ENCODE data around the gene FTL.
A peak's percentile ranks its signal among the peaks of the same experiment; 100 is the strongest.

FTL gene

GRCh38 chr19:48993175-48994034 lies 28.3 kb downstream of the FTL start, which contains the start of the genes GYS1 and RUVBL2:
GYS1 (minus strand) TSS chr19:48993309; CDS start chr19:48993112, 197 bp downstream.
RUVBL2 (plus strand) TSS chr19:48993887; CDS start chr19:48993912, 25 bp downstream.
- DNase-seq, result peak; percentile 99

DNA sequence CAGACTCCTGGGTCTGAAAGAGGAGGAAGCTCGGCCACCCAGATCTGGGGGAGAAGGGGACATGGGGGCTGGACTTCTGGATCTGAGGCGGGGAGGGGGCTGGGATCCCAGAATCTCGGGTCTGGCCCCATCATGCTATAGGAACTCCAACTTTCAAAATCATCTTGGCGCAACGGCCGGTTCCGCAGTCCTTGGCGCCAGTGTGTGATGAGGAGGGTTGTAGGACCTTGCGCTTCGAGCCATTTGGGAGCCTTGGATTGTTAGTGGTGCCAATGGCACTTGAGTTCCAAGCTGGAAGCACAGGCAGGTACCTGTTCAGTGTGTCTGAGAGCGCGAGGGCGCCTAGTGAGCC lies 28.9 kb downstream of the FTL start:
- no peak for DNase-seq

GRCh38 chr19:48997972-48998371 lies 32.9 kb downstream of the FTL start:
- peak; percentile 60 for DNase-seq

- peak; percentile 60 for DNase-seq
Observed at GRCh38 chr19:48999481-49000325, 34.6 kb downstream of the FTL start.

GRCh38 chr19:49004133-49004532 lies 39.0 kb downstream of the FTL start:
- DNase-seq, result no peak

- no peak for DNase-seq
Observed at GRCh38 chr19:49004964-49005614, 40.0 kb downstream of the FTL start.

DNA sequence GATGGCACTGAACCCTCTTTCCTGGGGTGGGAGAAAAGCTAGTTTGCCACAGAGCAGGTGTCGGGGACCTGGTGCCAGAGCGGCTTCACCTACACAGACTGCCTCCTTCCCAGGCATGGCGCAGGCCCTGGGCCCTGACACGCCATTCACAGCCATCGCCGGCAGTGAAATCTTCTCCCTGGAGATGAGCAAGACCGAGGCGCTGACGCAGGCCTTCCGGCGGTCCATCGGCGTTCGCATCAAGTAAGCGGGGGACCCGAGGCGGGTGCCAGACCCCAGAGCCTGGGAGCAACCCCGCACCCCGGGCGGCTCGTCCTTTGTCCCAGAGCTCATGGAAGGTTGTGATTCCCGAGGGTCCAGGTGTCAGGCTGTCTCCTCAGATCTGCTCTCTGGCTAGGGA lies 41.8 kb downstream of the FTL start:
- no peak for DNase-seq

GRCh38 chr19:49009828-49010227 lies 44.7 kb downstream of the FTL start:
- no peak for DNase-seq

GRCh38 chr19:49010453-49010852 lies 45.3 kb downstream of the FTL start:
- no peak for DNase-seq

DNA sequence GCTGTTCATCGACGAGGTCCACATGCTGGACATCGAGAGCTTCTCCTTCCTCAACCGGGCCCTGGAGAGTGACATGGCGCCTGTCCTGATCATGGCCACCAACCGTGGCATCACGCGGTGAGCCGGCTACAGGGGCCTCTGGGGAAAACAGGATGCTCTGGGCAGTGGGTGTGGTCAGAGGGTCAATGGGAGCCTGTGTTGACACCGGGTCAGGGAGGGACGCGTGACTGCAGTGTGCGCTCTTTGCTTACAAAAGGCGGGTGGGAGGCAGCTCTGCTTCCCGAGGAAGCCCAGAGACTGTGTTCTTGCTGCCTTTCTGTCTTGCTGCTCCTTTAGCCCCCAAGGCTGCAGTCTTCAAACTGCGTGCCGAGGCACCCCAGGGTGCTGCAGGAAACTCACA lies 46.1 kb downstream of the FTL start:
- DNase-seq, result no peak

DNA sequence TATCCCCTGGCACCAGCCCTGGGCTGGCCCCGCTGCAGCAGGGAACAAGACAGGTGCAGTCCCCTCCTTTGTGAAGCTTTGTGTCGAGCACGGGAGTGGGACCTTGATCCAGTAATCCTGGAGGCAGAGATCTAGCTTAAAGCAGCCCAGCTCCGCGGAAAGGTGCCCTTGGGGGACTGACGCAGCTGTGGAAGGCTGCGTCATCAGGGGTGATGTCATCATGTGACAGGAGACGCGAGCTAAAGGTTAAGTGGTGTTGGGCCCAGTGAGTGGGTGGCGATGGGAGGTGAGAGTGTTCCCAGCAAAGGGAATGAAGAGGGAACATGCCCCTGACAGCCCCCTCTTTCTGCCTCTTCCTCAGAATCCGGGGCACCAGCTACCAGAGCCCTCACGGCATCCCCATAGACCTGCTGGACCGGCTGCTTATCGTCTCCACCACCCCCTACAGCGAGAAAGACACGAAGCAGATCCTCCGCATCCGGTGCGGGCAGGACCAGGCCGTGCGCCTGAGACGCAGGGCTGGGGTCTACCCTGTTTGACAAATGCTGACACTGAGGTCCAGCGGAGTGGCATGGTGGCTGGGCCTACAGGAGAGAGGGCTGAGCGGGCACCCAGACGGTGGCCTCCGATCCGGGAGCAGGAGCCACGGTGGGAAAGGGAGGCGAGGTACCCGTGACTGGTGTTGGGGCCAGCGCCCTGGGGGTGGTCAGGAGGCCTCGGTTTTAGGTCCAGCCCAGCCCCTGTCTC lies 49.2 kb downstream of the FTL start:
- no peak for DNase-seq

DNA sequence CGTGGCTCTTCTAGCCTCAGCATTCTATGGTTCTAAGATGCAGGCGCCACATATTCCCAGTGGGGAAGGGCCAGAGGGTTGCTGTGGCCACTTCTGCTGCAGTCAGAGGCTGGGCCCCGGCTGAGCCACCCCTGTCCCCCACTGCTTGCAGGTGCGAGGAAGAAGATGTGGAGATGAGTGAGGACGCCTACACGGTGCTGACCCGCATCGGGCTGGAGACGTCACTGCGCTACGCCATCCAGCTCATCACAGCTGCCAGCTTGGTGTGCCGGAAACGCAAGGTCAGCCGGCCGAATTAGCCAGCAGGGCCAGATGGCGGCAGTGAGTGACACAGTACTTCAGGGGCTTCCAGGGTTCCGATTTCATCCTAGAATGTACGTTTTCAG lies 49.8 kb downstream of the FTL start:
- DNase-seq, result no peak

- no peak for DNase-seq
Observed at GRCh38 chr19:49016067-49016839, 51.1 kb downstream of the FTL start.

Data from HCEC 1CT (cell line).